CD4-positive, alpha-beta T cell treated with Interleukin-21 for 1 hour (primary cell): ENCODE results near the gene ARHGAP24.

Source experiments
- DNase-seq: peaks from one replicate; pipeline ENCODE4 v3.0.0-alpha.2; 2020

Gene ARHGAP24

DNA sequence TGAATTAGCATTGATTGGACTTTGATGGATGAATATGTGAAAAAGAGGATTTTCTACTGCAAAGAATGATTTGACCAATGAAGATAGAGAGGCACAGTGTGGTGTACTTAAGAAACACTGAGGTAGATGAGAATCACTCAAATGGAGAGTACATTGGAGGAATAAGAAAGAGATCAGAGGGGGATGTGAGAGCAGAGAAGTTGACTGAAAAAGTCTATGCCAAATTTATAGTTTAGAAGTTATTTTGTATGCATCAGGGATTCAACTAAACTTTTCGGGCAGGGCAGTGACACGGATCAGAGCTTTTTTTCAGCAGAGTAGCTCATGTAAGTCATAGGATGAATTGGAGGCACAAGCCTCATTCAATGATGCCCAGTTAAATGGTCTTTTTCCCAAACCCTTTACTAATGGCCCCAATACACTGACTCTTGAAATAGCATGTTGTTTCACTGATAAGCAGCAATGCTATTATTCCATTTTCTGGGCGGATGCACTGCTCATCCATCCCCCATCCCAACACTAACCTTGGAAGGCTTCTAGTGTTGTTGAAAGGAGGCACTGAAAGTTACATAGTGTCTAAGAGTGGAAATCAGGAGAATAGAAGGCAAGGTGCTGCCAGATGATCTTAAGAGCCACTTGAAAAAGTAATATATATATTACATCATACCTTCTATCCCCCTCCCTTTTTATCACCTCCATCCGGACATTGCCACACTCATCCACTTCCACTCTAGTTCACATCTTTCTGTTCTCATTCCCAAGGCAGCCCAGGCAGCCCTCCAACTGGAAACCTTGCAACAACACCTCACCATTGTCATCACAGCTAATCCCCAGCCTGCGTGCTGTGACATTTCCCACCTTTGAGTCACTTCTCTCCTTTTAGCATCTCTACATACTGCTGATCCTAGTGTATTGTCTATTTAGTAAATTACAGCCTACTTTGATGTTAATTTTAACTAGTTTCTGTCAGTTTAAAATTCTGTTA, 46.1 kb downstream of the ARHGAP24 start:
- DNase-seq: no peak

DNA sequence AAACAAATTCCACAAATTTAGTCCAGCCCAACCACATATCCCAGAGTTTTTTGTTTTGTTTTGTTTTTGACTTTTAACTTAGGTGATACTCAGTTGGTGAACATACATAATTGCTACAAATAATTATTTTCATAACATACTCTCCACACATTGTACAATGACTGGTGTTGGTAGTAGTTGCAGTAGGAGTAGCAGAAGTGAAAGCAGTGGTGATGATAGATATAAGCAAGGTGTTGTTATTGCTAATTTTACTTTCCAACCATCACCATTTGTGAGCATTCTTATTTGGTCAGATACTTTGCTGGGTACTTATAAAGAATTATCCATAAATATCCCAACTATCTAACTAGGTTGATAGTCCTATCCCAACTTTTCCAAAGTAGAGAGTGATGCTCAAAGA, 47.3 kb downstream of the ARHGAP24 start:
- no peak for DNase-seq

DNA sequence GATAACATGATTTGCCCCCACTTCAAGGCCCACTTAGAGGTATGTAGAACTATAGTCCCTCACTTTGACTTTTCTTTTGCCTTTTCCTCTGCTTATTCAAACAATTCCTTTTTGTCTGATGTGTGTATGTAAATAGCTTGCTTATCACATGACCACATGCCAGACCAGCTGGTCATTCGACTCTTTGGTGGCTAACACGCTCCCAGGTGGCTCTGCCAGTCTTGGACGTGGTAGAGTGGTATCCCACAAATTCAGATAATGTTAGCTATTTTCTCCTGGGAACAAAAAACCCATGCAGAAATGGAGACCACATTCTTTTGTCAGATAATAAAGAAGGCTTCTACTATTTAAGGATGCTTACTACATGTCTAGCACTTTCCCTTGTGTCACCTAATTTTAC, 47.9 kb downstream of the ARHGAP24 start:
- DNase-seq: no peak

DNA sequence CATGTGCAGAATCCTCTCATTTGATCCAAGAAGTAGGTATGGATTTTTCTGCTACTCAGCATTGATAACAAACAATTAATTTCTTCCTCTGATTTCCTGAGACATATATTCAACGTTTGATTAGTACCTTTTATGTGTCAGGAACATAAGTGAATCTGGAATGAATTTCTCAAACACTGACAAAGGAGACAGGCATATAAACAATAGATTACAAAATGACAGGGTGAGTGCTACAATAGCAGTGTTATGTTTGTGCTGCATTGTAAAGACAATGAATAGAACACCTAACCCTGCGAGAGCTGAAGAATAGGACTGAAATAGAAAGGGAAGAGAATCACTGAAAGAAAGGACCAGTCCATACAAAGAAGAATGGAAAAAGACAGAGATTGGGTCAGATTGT, 52.9 kb downstream of the ARHGAP24 start:
- DNase-seq: no peak

DNA sequence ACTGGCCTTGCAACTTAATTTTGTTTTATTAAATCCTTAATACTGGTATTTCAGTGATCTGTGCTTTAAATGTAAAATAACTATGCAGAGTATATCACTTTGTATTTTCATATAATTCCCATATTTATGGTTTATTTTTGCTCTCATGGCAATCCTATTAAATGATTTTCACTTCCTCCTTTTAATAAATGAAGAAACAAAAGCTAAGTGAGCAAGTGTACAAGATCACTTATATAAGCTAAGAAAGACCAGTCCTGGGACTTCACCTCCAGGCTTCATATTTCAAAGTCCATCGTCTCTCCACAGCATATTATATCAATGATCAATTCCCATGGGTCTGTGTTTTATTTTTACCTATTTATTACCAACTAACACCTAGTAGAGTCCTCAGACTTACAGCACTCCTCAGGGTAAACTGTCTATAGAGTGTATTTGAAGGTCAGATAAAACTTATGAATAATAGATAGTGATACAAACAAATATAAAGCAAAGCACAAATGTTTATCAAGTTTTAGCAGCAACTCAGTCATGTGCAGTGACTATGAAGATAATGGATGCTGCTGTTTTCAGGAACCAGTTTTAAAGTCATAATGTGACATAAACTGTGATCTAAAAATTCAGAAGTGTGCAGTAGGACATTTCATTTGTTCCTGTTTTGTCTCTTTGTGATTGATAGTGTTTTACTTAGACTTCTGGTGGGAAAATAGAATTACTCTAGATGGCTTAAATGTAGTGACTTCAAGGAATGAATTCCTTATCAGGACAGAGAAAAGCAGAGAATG, 56.8 kb downstream of the ARHGAP24 start:
- no peak for DNase-seq

DNA sequence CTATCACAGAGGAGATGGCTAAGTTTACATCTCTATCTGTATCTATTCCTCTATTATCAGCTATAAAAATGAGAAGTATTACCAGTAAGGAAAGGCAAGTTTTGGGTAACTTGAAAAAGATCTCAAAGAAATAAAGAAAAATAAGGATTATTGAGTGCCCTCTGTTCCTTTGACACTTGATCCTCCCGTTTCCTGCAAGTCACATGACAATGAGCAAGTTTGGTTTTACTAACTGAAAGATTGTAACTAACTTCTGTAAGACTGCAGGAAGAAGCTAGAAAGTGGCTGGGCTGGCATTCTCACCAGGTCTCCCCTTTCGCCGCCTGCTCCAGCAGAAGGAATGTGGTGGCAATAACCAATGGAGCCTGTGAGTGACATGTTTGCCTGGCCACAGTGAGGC, 59.2 kb downstream of the ARHGAP24 start:
- no peak for DNase-seq

DNA sequence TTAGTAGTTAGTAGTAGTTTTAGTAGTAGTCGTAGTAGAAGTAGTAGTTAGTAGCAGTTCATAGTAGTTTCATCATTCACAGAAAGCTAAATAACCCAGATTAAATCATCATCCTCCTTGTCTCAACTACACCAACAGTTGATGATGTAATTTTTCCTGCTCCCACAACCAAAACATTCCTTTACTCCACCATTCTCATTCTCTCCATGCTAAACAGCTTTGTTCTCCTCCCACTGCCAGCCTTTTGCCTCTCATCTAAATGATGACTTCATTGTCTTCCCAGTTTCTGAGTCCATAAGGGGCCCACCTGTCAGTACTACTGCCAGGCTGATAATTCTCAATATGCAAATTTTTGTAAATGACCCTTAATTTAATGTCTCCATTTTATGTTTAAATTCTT, 68.9 kb downstream of the ARHGAP24 start:
- DNase-seq: no peak

DNA sequence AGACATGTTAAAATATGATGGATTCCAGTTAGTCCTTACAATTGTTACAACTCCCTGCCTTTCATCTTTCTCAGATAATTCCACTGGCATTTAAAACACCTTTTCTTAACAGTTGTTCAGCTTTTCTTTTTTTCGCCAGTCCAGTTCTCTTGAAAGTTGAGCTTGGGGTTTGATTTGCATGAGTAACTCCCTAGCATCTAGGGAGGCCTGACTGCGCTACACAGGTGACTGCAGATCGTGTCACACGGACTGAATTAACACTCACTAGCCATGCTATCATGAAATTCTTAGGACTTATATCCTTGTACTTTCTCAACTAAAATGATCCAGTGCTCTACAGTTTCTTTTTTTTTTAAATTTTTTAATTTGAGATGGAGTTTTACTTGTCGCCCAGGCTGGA, 69.8 kb downstream of the ARHGAP24 start:
- no peak for DNase-seq

DNA sequence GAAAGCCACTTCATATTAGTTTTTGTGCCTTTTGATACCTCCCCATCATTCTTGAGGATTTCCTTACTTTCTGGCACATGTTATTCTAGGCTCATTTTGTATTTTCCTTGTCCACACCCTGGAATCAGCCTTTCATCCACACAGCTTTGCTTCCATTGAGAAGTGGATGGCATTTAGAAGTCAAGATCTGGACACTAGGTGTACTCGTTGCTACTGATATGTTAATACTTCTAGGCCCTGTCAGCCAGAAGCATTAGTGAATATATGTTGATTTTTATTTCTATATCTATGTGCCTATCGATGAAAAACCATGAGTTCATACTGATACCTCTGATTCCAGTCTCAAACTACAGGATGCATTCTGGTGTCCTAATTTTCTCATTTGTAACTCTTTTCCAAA, 73.2 kb downstream of the ARHGAP24 start:
- no peak for DNase-seq

DNA sequence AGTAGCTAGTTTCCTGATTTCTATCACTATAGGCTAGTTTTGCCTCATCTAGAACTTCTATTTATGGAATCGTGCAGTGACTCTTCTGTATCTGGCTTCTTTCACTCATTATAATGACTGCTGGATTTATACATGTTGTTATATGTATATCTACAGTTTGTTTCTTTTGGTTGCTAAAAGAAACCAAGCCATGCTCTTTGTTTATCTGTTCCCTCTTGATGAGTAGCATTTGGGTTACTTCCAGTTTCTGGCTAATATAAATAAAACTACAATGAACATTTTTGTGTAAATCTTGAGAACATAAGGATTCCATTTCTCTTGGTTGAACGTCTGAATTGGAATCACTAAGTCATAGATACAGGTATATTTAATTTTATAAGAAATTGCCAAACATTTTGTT, 73.9 kb downstream of the ARHGAP24 start:
- DNase-seq: no peak

DNA sequence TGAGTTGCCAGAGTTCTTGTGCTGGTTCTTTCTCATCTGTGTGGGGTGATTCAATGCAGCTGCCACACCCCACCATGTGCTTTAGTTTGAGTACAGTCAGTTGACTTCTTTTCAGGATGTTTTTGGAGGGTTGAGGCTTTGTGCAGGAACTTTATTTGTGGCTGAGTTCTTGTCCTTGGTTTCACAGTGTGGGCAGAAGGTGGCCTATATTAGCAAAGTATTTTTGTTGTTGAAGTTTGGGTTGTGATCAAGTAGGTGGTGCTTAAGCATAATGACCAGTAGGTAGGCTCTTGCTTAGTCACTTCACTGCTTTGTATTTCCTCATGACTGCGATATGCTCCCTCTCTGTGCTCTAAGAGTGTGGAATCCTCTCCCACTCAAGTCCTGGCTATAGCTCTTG, 80.3 kb downstream of the ARHGAP24 start:
- DNase-seq: no peak

DNA sequence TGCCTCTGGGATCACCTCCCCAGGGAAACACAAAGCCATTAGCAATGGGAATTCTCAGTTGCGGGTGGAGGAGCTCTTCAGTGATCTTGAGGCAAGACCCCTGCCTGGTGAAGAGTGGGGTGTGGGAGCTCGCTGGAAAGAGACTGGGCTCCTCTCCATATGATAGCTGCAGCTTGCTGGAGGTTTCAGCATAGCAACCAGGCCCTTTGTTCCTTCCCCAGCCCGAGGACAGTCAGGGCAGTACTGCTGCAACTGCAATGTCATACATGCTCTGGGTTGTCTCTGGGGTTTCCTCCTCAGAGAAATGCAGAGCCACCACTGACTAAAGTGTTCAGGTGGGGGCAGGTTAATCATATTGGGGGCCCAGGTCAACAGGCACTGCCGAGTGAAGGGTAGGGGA, 81.3 kb downstream of the ARHGAP24 start:
- DNase-seq: no peak

DNA sequence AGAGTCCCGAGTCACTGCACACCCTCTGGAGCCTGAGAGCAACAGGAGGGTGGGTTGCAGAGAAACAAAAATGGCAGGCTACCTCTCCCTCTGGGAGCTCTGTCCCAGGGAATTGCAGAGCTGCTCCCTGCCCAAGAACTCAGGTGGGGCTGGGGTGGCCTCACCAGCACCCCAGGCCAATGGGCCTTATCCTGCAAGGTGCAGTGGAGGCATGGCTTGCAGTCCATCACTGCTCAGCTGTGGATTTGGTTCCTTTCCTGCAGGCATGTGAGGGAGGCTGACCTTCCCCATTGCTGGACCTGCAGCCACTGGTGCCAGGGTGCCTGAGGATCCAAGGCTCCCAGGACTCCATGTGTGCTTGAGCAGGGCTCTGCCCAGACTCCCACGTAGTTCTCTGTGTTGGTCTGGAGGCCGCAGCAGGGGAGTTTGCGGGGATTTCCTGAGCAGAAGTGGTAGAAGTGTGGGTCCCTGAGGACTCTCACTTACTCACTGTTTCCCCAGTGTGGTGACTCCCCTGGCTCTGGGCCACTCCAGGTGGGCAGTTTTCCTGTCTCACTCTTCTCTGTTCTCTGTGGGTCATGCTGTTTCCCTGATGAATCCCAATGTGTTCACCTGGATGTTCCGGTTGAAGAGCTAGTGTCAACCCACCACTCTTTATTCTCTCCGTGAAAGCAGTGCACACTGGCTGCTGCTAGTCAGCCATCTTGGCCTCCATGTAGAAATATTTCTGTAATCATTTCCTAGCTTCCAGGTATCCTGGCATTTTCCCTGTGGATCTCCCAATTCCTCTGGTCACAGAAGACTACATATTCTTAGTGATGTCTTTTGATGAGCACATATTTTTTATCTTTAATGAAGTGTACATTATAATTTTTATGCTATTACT, 82.3 kb downstream of the ARHGAP24 start:
- DNase-seq: no peak

DNA sequence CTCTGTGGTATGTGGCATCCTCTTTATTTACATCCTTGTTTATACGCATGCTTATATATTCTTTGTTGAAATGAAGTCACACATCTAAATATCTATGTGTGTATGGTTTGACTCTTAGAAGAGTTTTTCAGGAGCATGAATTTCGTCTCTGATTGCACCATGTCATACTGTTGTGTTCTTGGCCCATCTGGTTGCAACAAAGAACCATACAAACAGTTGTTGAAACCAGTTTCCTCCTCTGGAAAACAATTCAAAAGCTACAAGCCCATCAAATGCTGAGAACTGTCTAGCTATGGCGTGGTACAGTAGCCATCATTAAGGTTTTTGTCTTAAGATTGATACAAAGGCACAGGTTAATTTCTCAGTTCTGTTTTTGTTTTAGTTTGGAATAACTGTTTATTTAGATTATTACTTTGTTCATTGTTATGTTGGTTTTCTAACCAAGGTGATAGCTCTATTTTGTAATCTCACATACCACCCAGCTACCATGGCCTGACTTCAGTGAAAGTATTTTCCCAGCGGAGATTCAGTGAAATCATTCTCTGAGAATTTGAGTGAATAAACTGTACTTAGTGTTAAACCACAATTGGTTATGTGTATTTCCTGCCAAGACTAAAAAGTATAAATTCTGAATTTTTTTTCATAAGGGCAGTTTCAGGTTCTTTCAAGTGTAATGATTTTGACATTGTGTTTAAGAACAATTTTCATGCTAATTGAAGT, 91.0 kb downstream of the ARHGAP24 start:
- no peak for DNase-seq

DNA sequence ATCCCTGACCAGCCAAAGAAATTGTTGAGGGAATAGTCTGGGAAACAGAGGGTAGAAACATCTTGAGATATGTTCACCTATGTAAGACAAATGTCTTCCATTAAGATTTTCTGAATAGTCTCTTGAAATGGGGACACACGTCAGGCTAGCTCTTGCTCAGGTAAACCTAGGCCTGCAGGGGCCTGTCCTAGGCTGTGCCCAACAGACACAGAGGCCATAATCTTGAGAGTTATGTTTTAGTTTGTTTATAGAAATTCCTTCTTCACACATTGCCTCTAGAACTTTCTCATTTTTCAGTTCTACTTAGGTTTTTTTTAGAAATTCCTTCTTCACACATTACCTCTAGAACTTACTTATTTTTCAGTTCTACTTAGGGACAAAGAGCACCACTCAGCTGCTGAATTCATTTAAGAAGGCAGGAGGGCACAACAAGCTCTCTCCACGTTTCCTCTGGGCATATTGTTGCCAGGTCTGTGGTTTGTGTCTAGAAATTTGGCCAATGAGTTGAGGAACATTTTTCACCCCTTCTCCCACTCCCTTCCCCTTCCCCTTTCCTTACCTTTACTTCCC, 94.9 kb downstream of the ARHGAP24 start:
- DNase-seq: no peak

DNA sequence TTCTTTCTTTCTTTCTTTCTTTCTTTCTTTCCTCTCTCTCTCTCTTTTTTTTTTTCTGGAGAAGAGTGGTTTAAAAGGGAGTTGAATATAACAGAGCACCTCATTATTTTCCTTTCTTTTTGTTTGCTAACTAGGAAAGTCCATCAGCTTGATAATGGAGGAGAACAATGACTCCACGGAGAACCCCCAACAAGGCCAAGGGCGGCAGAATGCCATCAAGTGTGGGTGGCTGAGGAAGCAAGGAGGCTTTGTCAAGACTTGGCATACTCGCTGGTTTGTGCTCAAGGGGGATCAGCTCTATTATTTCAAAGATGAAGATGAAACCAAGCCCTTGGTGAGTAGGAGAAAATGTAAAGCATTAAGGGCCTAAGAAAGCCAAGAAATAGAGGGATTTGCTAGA, 95.4 kb downstream of the ARHGAP24 start:
- no peak for DNase-seq

DNA sequence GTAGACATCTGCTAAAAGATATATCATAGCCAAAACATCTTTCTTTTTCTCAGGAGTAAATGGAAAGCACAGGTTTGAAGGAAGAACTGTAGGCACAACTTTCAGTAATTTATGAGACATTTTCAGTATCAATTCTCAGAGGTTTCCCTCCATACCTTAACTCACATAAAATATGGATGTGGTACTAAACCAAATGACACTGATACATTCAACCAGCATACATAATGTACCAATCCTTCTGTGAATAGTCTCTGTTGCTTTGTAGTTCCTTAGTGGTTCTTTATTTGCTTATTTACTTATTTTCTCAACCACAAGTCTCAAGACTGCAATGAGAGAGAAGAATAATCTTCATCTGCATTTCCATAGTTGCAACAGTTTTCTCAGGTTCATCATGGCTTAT, 96.1 kb downstream of the ARHGAP24 start:
- no peak for DNase-seq

DNA sequence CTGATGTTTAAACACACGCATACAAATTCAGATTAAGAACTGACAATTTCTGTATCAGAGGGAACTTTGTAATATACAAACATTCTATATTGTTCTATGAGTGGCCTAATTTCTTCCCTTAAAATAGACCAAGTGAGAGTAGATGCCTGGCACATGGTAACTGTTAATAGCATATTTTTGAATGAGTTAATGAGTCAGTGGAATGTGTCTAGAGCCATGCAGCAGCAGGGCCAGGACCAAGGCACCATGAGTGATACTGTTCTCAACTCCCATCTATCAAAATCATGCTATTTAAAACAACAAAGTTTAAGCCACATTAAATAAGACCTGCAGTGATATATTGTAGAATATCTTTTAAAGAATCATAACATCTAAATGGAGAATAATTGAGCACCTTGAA, 98.3 kb downstream of the ARHGAP24 start:
- DNase-seq: no peak

DNA sequence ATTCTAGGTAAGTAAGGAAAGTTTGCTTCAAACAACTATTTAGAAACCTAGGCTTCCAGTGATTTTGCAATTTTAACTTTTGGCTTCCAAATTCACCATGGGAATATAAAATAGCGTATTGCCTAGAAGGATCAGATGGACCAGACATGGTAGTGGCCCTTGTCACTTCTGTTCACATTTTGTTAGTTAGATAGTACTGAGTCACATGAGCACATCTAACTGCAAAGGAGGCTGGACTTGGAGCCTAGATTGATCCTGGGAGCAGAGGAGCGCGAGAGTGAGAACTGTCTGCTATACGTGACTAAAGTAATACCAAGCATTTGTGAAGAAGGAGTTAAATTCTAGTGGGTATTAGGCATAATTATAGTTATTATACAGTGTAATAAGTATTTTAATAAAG, 102.4 kb downstream of the ARHGAP24 start:
- no peak for DNase-seq

DNA sequence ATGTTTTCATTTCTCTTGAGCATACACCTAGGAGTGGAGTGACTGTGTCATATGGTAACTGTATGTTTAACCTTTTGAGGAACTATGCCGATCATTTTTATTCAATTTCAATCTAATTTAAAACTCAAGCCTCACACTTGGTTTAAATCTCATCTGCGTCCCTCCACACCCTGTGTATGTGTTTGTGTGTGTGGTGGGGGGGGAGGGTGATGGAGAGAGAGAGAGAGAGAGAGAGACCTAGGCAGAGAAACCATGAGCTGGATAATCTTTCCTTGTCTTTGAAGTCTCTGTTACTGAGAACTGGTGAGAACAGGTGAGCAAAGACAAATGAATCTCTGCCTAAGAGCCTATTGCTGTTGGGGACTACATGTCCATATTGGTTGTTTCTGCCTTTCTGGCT, 105.0 kb downstream of the ARHGAP24 start:
- no peak for DNase-seq

DNA sequence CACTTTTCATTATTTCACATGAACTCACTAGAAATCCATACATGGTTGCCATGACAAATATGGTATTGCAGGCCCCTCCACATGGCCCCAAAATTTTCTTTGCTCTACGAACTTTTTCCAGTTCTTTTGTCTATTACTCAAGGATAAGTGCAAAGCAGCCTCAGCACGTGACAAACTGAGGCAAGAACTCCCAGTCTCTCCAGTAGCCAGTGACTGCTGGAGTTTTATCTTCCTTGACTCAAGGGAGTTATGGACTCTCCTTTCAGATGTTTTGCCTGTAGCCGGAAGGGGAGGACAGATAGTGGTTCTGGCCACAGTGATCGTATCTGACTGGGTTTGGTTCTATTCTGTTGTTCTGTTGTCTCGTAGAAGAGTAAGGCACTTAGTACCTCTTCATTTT, 105.5 kb downstream of the ARHGAP24 start:
- DNase-seq: no peak

DNA sequence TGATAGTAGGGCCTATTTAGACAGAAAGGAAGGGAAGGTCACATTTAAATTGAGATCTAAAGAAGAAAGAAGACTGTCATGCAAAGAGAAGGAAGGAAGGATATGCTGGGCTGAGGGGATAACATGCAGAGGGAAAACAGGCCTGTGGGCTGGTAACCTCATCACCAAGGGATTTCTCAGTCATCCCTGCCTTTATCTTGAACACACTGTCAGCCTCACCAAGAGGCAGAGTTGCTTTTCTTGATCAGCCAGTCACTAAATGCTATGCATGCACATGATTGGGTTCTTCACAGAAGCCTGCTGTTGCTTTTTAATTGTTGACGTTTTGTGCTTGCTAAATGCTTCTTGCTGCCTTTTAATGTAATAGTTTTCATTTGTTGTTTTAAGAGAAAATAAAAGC, 113.0 kb downstream of the ARHGAP24 start:
- no peak for DNase-seq
